Activated T-cell treated with anti-CD3 and anti-CD28 coated beads, Interleukin-2, amount 50 U/mL, for 48 hours (primary cell): ENCODE measurements around the gene PALLD.
"Not testable (repeated sequence)": the region's sequence is repeated elsewhere in the genome, so short reads cannot be mapped to it uniquely, and the experiment has no call there.

ENCODE experiments used
- DNase-seq, 2 experiments: peaks; one replicate each; pipeline ENCODE4 v3.0.0-alpha.2; 2020

The PALLD gene

GRCh38 chr4:168925789-168926490, 429.1 kb downstream of the PALLD start:
- DNase-seq: no peak

- DNase-seq: no peak
Observed at GRCh38 chr4:168928346-168928745, 431.5 kb downstream of the PALLD start.

GRCh38 chr4:168928875-168929274, 432.0 kb downstream of the PALLD start:
- no peak for DNase-seq

GRCh38 chr4:168930413-168931196, 433.8 kb downstream of the PALLD start:
- no peak for DNase-seq

GRCh38 chr4:168931215-168931650, 434.4 kb downstream of the PALLD start:
- no peak for DNase-seq

GRCh38 chr4:168932138-168932537, 435.3 kb downstream of the PALLD start:
- DNase-seq: no peak

GRCh38 chr4:168933423-168933822, 436.6 kb downstream of the PALLD start:
- no peak for DNase-seq

- not testable (repeated sequence) for DNase-seq
Observed at GRCh38 chr4:168937473-168937872, 440.6 kb downstream of the PALLD start.

- DNase-seq: no peak
Observed at GRCh38 chr4:168942985-168943384, 446.1 kb downstream of the PALLD start.

- DNase-seq: no peak
Observed at GRCh38 chr4:168945291-168945690, 448.4 kb downstream of the PALLD start.

GRCh38 chr4:168952821-168953246, 456.0 kb downstream of the PALLD start:
- not testable (repeated sequence) for DNase-seq

GRCh38 chr4:168955674-168956073, 458.8 kb downstream of the PALLD start:
- DNase-seq: no peak

GRCh38 chr4:168960716-168961115, 463.9 kb downstream of the PALLD start:
- DNase-seq: no peak

GRCh38 chr4:168972596-168972995, 475.7 kb downstream of the PALLD start:
- no peak for DNase-seq
